HG03558 (cell line): Measurements from ENCODE around the gene ZNF385C.

Experiments
- ATAC-seq: cut with Tn5 transposase; IDR thresholded peaks from one replicate; pipeline ENCODE4 v1.9.1; 2021; ENCODE audit warnings: moderate number of reproducible peaks; ENCODE audit not compliant: unreplicated experiment; ENCODE audit errors: extremely low read depth

The ZNF385C gene

GRCh38 chr17:42109086-42109485 lies 10.8 kb upstream of the ZNF385C start:
- ATAC-seq, result no peak

GRCh38 chr17:42107597-42108576 lies 9.6 kb upstream of the ZNF385C start:
- no peak for ATAC-seq

- no peak for ATAC-seq
These were observed 8.9 kb upstream of the ZNF385C start for GRCh38 chr17:42107124-42107523.

GRCh38 chr17:42106009-42106408 lies 7.7 kb upstream of the ZNF385C start:
- no peak for ATAC-seq

GRCh38 chr17:42104264-42104663 lies 6.0 kb upstream of the ZNF385C start:
- no peak for ATAC-seq

GRCh38 chr17:42103221-42103954 lies 5.1 kb upstream of the ZNF385C start:
- no peak for ATAC-seq

- ATAC-seq, result no peak
These were observed 3.4 kb upstream of the ZNF385C start for GRCh38 chr17:42101513-42102292.

- ATAC-seq, result no peak
These were observed 592 bp upstream of the ZNF385C start for GRCh38 chr17:42098730-42099399.

GRCh38 chr17:42096360-42097111 lies 1.7 kb downstream of the ZNF385C start:
- ATAC-seq, result no peak

- no peak for ATAC-seq
These were observed 3.8 kb downstream of the ZNF385C start for GRCh38 chr17:42094375-42095069.

- ATAC-seq, result no peak
These were observed 5.3 kb downstream of the ZNF385C start for GRCh38 chr17:42092939-42093338.

- ATAC-seq, result no peak
These were observed 7.1 kb downstream of the ZNF385C start for GRCh38 chr17:42090964-42091790.

- no peak for ATAC-seq
These were observed 9.5 kb downstream of the ZNF385C start for GRCh38 chr17:42088736-42089135.

GRCh38 chr17:42087736-42088705 lies 10.3 kb downstream of the ZNF385C start:
- no peak for ATAC-seq

GRCh38 chr17:42087042-42087701 lies 11.1 kb downstream of the ZNF385C start:
- ATAC-seq, result no peak

GRCh38 chr17:42081516-42082129 lies 16.6 kb downstream of the ZNF385C start:
- no peak for ATAC-seq
